C4-2B (cell line): ENCODE measurements around the gene THEM5.

Source experiments
- CTCF ChIP-seq: fragments of 450-650 bp; conservative IDR thresholded peaks from 2 replicates; pipeline ENCODE4 v1.5.1; 2017; ENCODE audit warnings: mild to moderate bottlenecking
- ZFX ChIP-seq: fragments of 450-650 bp; IDR thresholded peaks from 2 replicates; pipeline ENCODE4 v1.6.1; 2017

DNA sequence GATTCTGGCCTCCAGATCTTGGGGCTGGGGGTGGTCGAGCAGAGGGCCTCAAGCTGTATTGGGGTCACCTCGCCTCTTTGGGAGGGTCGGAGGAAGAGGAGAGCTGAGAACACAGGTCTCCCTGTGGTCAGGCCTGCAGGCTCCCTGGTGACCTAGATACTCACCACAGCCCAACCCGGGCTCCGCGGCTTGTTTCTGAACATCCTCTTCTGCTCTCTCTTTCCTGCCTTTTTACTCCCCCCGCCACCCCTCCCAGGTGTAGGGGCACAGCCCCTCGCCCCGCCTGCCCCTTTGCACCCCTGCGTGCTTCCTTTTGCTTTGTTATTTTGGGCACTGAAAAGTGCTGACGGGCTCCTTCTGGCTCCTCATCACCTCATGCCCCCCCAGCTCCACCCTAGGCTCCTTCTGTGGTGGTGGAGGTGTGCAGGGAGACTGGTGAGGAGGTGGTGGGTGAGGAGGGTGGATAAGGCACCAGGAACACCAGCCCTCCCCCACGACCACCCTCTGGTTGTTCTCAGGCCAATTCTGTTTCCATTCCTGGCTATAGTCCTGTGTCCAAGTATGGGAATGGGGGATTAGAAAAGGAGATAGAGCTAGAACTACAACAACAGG, 37.7 kb downstream of the THEM5 start:
- TF ChIP-seq CTCF = no peak
- no peak for TF ChIP-seq ZFX
